OCI-M2 (cell line): ENCODE results near the gene DTWD1.
"Not testable (repeated sequence)": the region's sequence is repeated elsewhere in the genome, so short reads cannot be mapped to it uniquely, and the experiment has no call there.

Source experiments
- DNase-seq: peaks from one replicate; lab custom pipeline; 2025; ENCODE audit not compliant: unreplicated experiment; lab: John Stamatoyannopoulos, UW

Gene DTWD1

DNA sequence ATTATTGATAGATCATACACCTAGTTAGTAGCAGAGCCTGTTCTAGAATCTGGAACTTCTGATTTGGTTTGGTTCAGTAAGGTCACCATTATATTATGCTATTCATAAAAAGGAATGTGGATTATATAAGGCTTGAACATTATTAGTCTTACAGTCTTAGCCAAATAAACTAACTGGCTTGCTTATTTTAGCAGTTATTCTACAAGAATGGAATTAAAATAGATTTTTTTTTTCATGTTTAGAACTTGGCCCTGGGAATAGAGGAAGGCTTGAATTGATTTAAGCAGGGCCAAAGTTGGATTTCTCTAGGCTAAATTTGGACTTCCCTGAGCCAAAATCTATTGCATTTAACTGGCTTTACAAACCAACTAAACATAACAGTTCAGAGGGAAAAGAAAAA is 24.4 kb downstream of the DTWD1 start:
- no peak for DNase-seq

DNA sequence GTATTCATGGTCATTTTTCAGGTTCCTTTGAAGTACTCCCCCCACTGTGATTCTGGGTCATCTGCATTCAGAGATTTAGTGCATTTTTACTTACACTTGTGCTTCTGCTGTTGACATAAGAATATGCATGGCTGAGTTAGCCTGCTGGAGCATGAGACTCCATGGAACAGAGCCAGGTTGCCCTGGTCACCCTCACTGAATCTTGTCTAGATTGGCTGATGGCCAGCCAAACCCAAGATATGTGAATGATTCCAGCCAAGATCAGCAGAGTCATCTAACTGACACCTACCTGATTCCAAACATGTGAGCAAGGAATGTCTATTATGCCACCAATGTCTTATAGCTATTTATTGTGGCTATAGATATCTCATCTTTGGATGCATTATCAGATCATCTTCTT is 25.1 kb downstream of the DTWD1 start:
- no peak for DNase-seq

DNA sequence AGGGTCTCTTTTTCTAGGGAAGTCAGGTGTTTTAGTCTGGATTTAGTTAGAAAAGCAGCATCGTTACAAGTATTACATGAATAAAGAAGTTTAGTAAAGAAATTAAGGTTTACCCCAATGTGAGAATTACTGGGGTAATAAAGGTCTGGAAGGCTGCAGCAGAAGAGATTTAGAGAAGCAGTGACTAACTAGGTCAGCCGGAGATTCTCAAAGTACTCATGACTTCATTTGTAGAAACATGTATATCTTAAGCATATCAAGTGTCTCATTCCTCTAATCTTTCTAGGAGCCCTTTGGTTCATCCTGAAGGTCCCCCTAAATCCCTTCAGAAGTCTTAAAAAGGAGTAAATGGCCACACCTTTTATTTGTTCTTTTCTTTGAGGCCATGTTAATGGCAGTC is 26.0 kb downstream of the DTWD1 start:
- no peak for DNase-seq

DNA sequence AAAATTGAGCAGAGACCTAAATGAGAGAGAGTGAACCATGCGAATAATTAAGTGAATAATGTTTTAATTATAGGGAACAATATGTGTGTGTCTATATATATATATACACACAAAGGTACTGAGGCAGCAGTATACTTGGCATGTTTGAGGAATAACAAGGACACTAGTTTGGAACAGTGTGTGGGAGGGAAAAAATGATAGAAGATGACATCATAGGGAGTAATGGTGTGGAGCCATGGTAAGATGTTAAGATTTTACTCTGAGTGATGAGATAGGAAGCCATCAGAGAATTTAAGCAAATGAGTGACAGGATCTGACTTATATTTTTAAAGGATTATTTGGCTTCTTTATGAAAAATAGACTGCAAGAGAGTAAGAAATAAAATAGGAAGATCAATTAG is 29.1 kb downstream of the DTWD1 start:
- DNase-seq, result no peak

DNA sequence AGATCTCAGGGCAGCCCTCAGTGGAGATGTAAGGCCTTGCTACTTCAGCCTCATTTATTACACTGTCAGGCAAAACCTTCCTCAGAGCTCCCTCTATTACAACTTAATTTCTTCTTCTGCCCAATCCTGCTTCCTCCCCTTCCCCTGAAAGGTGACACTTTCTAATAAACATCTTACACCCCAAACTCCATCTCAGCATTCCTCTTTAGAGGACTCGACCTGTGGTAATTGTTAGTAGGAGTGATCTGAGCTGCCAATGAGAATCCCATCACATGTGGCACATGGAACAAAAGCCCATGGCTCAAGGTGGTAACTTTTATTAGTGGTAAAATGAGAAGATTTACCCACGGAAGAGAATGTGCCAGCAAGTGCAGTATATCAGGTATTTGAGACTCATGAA is 29.8 kb downstream of the DTWD1 start:
- no peak for DNase-seq

DNA sequence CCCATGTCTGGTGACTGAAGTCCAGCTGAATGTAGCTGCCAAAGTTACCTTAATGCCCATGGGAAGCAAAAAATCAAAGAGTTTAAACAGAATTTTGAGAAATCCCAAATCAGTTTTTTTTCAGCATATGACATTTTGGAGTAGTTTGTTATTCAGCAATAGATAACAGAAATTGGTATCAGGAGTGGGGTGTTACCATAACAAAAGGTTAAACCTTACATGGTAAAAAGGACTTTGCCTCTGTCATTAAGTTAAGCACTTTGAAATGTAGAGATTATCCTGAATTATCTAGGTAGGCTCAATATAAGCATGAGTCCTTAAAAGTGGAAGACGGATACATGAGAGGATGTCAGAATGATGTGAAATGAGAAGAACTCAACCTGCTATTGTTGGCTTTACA is 32.1 kb downstream of the DTWD1 start:
- no peak for DNase-seq

DNA sequence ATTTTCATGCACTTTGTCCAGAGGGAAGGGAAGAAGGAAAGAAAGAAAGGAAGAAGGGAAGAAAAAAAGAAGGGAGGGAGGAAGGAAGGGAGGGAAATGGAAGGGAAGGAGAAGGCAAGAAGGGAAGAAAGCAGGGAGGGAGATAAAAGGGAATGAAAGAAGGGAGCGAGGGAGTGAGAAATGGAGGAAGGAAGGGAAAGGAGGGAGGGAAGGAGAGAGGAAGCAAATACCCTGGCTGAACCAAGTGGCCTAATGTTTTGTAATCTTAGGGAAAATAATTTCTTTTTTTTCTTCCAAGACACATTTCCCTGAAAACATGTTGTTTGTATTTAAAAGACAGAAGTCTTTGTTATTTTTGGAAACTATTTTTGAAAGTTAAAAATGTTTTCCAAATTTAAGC is 35.9 kb downstream of the DTWD1 start:
- DNase-seq, result no peak

DNA sequence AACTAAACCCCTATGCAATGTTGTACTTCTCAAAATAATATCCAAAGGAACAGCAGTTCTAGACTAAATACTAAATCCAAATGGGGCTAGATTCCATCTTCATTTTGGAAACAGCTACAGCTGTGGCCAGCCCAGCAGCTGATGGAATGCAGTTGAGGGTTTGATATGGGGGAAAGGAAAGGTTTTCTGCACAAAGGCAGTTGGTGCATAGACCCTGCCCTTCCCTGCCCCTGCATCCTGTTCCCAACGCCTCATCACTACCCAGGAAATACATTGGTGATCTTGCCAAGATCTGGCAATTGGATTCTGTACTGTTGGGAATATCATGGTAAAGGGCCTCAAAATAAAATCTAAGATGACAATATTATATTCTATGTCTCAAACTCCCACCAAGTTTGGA is 43.9 kb downstream of the DTWD1 start:
- DNase-seq, result no peak

DNA sequence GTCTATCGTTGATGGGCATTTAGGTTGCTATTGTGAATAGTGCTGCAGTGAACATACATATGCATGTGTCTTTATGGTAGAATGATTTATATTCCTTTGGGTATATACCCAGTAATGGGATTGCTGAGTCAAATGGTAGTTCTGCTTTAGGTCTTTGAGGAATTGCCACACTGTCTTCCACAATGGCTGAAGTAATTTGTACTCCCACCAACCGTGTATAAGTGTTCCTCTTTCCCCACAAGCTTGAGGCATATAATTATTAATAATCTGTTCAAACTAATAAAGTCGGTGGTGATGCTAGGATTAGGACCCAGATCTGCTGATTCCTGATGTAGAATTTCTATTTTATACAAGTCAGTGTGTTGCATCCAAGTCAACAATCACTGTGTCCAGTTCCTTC is 45.6 kb downstream of the DTWD1 start:
- not testable (repeated sequence) for DNase-seq

DNA sequence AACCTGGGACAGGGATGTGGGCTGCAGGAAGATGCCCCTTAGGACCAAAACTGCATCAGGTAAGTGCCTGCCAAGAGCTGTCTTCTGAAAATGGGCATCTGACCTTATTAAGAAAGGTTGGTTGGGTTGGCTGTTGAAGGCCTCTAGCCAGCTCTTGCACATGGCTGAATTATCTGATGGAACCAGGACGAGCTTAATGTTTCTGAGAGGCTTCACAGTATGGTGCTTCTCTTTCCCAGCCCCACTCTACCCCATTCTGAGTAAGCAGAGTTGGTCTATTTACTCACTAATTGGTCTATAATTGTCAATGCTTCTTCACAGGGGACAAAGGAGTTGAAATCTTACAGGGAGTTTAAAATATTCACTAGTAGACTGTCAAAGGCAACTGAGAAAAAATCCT is 48.4 kb downstream of the DTWD1 start:
- DNase-seq, result no peak

DNA sequence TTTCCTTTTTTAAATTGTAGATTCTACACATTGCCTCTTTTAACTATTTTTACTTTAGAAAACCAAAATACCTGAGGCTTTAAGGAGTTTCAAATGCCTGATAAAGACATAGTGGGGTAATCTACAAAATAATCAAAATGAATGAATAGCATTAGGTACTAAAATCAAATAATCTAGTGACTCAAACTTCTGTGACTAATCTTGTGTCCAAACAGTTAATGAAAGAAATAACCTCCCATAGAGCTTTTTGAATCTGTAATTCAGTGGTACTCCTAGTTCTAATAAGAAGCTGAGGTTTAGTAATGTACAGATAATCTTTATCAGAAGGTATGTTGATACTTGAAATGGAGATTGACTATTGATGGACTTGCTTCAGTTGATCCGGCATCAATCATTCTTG is 53.0 kb downstream of the DTWD1 start:
- DNase-seq, result no peak

DNA sequence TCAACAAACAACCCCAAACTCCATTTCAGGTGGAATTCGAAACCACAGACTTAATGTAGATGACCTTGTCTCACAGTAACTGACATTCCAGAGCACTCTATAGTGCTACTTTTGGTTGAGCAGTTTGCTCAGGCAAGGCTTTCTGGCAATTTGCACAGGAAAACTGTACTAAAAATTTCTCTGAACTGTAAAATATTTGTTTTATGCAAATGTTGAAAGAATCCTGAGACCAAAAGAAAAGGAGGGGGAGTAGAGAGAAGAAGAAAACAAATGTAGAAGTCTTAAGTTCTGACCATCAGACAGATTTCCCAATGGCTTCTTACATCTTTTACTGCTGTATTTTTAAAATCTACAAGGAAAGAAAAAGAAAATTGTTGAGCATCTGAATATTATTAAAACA is 53.5 kb downstream of the DTWD1 start:
- no peak for DNase-seq

DNA sequence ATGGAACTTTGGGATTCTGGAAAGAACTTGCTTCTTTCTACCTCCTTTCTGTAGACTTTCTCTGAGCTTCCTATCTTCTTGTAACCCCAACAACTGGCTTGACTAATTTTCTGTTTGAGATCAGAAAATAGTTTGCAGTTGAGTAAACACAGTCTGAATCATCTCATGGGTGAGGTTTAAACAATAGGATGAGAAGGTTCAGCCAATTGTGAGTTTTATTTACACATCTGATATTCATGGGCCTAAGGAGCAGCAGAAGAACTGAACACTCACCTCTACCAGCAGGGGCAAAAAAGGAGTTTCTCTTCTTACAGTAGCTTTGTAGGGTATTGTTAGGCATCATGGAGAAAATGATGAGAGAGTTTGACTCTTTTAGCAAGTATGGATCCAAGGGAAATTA is 54.2 kb downstream of the DTWD1 start:
- DNase-seq, result no peak

DNA sequence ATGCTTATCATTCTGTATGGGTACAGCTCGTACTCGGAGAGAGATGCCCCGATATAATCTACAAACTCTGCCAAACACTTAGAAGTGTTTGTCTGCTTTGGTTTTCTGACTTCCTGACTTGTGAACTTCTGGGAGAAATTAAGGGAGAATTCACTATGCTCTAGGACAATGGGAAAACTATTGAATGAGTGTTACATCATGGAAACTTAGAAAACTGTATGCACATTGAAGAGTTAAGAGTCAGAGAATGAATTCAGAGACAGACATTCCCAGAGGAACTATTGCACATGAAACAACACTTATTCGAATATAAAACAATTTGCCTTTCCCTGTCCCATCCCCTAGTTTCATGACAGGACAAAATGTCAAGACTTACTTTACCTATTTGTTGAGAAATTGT is 57.8 kb downstream of the DTWD1 start:
- no peak for DNase-seq

DNA sequence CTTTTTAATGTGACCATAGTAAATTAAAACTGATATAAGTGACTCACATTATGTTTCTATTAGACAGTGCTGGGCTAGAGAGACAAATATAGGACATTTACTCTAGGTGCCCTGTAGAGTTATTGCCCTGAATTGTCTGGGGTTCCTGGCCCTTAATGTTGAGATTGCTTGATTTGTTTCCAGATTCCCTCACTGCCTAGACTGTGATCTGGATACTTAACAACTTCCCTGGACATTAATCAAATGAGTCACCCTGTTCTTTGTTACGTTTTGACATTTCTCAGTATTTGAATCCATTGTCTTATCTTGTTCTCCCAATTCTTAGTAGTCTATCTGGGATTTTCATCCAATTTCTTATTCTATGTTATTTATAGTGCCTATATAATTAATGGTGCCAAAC is 65.8 kb downstream of the DTWD1 start:
- DNase-seq, result no peak

DNA sequence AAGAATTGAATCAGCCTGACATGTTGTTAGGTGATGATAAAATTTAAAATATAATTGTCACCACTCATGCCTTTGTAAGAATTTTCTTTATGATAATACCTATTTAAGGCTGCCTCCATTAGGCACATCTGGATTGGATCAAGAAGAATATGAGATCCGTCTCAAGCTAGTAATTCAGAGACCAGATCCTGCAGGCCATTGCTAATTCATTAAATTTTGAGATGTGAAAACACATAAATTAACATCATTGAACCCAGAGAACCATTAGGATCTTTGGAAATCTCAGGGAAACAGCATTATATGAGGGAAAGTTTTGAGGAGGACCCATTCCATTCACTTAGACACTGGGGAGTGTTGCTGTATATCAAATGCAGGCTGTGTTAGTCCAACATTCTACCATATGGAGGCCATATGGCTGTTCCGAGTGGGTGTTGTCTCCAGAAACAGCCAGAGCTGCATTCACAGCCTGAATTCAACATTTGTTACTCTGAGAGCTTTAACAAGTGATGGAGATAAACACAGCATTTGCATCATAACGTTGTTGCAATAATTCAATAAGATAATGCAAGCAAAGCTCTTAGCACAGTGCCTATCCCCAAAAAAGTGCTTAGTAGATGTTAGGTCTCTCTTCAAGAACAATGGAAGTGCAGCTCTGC is 67.4 kb downstream of the DTWD1 start:
- no peak for DNase-seq

DNA sequence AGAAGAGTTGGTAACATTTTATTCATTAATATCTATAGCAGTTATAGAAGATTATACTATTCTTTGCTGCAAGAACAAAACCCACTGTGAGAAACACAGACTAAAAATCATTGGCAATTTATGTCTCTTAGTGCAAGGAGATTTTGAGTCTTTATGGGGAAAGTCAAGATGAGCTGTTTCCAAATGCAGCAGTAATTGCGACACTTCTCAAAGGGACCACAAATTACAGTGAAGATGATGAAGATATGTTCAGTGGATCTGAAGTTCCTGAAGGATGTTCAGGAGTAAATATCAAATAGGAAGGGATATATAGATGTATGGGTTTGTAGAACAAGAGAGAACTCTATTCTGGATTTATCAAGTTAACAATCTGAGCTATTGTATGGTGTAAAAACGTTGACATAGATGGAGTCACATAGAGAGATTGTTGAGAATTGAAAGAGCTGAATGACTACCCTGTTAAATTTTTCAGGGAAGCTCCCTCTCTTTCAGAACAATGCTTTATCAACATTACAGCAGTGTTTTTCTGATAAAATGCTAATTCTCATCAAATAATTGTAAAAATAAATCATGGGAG is 71.8 kb downstream of the DTWD1 start:
- DNase-seq, result no peak

DNA sequence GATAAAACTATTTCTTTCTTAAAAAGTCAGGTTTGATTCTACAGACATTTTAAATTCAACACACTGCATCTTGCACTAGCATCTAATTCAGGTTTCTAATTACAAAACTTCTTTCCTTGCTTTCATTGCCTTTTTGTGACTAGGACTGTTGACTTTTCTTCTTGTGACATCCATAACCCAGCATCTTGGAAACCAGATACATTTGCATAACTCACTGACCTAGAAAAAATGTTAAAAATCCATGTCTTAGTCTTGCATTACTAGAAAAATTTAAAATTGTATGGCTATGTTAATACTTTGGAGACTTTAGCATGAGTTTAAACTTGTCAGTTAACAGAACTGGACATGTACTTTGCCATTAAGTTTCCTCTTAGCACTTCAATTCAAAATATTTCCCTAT is 72.7 kb downstream of the DTWD1 start:
- DNase-seq, result no peak

DNA sequence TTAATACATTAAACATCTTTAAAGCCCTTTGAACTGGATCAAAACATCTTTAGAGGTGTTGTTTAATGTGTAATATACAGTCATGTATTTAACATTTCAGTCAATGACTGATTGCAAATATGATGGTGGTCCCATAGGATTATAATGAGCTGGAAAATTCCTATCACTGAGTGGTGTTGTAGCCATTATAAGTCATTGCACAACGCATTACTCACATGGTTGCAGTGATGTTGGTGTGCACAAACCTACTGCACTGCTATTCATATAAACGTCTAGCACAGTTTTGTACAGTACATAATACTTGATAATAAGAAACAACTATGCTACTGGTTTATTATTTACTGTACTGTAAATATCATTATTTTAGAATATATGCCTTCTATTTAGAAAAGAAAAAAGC is 75.6 kb downstream of the DTWD1 start:
- no peak for DNase-seq

DNA sequence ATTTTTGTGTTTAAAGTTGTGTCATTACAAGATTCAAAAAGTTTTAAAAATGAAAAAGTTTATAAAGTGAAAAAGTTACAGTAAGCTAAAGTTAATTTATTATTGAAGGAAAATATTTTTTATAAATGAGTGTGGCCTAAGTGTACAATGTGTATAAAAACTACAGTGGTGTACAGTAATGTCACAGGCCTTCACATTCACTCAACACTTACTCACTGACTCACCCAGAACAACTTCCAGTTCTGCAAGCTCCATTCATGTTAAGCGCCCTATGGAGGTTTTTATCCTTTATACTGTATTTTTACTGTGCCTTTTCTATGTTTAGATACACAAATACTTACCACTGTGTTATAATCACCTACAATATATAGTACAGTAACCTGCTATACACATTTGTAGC is 76.3 kb downstream of the DTWD1 start:
- DNase-seq, result no peak

DNA sequence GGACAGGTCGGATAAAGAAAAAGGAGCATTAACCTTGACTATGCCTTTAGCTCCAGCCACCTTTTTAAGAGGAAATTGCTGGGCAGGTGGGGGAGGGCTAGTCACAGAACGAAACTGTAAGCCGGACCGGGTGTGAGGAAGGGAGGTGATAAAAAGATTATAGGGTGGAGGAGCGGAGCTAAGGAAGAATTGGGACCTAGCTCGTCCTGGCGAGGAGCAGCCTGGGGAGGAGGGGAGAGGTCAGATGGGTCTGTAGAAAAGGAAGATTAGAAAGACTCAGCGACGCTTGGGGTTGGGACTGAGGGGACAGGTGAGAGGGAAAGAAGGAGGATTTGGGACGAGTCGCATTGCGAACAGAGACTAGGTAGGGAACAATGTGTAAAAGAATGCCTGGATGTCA is 82.1 kb downstream of the DTWD1 start:
- not testable (repeated sequence) for DNase-seq
